SK-N-SH (cell line): ENCODE measurements around the gene AKR1D1. TPM values are rescaled to one million over a fixed set of nuclear protein-coding genes. Genes with fewer than 3 reads are reported as not detected.

Experiments
- CTCF ChIA-PET: fragments of 300-600, 350-600 bp; formaldehyde crosslinking; extraction: SDS; loops from one replicate; lab custom pipeline; 2021; lab: Yijun Ruan, JAX
- POLR2A ChIA-PET: fragments of 350-600 bp; sonication (Branson Sonifier 250); formaldehyde crosslinking; extraction: SDS; loops from one replicate; lab custom pipeline; 2020; ENCODE audit warnings: antibody characterized with exemption, inconsistent platforms; lab: Yijun Ruan, JAX
- DNase-seq: peaks from one replicate; pipeline ENCODE4 v3.0.0; 2012
- H2AFZ ChIP-seq: fragments of 200-600 bp; sonication (generic); 2 replicates; pipeline ENCODE4 v1.8.1; 2016; ENCODE audit warnings: antibody characterized with exemption, mild to moderate bottlenecking, low read depth
- H3F3A ChIP-seq: fragments of 200-600 bp; sonication (generic); replicated peaks from 2 replicates; pipeline ENCODE3; 2016; ENCODE audit warnings: antibody characterized with exemption, mild to moderate bottlenecking; ENCODE audit not compliant: insufficient read depth
- H3K27ac ChIP-seq, 2 experiments: fragments of 200-500 bp in 1 of 2; fragments of 200-600 bp in 1 of 2; sonication (Bioruptor generic) in 1 of 2; sonication (generic), shearing (Covaris generic) in 1 of 2; 2 replicates each; pipeline versions ENCODE4 v1.5.1 to v1.6.1; 2014 to 2016; ENCODE audit warnings: low read depth in 2 of 2, inconsistent platforms in 1 of 2, low read length in 1 of 2, mild to moderate bottlenecking in 1 of 2, mixed read lengths in 1 of 2
- H3K27me3 ChIP-seq: fragments of 200-600 bp; sonication (generic), shearing (Covaris generic); 2 replicates; pipeline ENCODE4 v1.6.1; 2016; ENCODE audit warnings: mixed run types; ENCODE audit not compliant: insufficient read depth
- H3K36me3 ChIP-seq, 2 experiments: fragments of 200-500 bp in 1 of 2; fragments of 200-600 bp in 1 of 2; sonication (Bioruptor generic) in 1 of 2; sonication (generic) in 1 of 2; replicated peaks in 1 of 2; 2 replicates each; pipeline versions ENCODE3 to v1.5.1; 2014 to 2016; ENCODE audit warnings: low read length in 1 of 2, mild to moderate bottlenecking in 1 of 2; ENCODE audit not compliant: insufficient read depth in 2 of 2, control insufficient read depth in 1 of 2
- H3K4me1 ChIP-seq, 2 experiments: fragments of 200-500 bp in 1 of 2; fragments of 200-600 bp in 1 of 2; sonication (Bioruptor generic) in 1 of 2; sonication (generic), shearing (Covaris generic) in 1 of 2; 2 replicates each; pipeline versions ENCODE4 v1.5.1 to v1.6.1; 2014 to 2016; ENCODE audit warnings: low read depth in 1 of 2, low read length in 1 of 2, mixed run types in 1 of 2; ENCODE audit not compliant: insufficient read depth in 2 of 2, control insufficient read depth in 1 of 2
- H3K4me2 ChIP-seq: fragments of 200-600 bp; sonication (generic), shearing (Covaris generic); 2 replicates; pipeline ENCODE4 v1.6.1; 2017; ENCODE audit warnings: mixed run types
- H3K4me3 ChIP-seq, 2 experiments: fragments of 200-500 bp in 1 of 2; fragments of 200-600 bp in 1 of 2; sonication (Bioruptor generic) in 1 of 2; sonication (generic), shearing (Covaris generic) in 1 of 2; 2 replicates each; pipeline versions ENCODE4 v1.5.1 to v1.8.1; 2014 to 2016; ENCODE audit warnings: low read depth in 2 of 2, inconsistent platforms in 1 of 2, low read length in 1 of 2, mild to moderate bottlenecking in 1 of 2, mixed read lengths in 1 of 2, moderate library complexity in 1 of 2
- H3K79me2 ChIP-seq: fragments of 200-600 bp; sonication (generic); 2 replicates; pipeline ENCODE4 v1.8.1; 2017; ENCODE audit warnings: mild to moderate bottlenecking; ENCODE audit not compliant: insufficient read depth
- H3K9ac ChIP-seq: fragments of 200-600 bp; sonication (generic); 2 replicates; pipeline ENCODE4 v1.6.1; 2017; ENCODE audit warnings: mixed run types
- H3K9me2 ChIP-seq: fragments of 200-600 bp; sonication (generic); 2 replicates; pipeline ENCODE4 v1.6.1; 2017; ENCODE audit warnings: mixed run types
- H3K9me3 ChIP-seq: fragments of 200-600 bp; sonication (generic); 2 replicates; pipeline ENCODE4 v1.6.1; 2017; ENCODE audit warnings: mixed run types, mild to moderate bottlenecking, moderate library complexity
- H4K20me1 ChIP-seq: fragments of 200-600 bp; sonication (generic); 2 replicates; pipeline ENCODE4 v1.6.1; 2017; ENCODE audit warnings: mild to moderate bottlenecking, mixed run types; ENCODE audit not compliant: insufficient read depth
- CHD2 ChIP-seq: fragments of 150-350 bp; IDR thresholded peaks from 2 replicates; pipeline ENCODE4 v1.6.1; 2018; ENCODE audit warnings: low read length; ENCODE audit not compliant: partially characterized antibody
- CTCF ChIP-seq: fragments of 200-600 bp; sonication (generic); IDR thresholded peaks from 2 replicates; pipeline ENCODE4 v1.6.1; 2017; ENCODE audit warnings: antibody characterized with exemption, mild to moderate bottlenecking, moderate library complexity
- FOSL2 ChIP-seq: IDR thresholded peaks from 2 replicates; pipeline ENCODE4 v1.4.0; 2012; ENCODE audit warnings: low read depth, mild to moderate bottlenecking, moderate library complexity, borderline replicate concordance
- FOXJ3 ChIP-seq: sonication (generic); formaldehyde crosslinking; IDR thresholded peaks from 2 replicates; pipeline ENCODE4 v1.5.1; 2020; ENCODE audit warnings: mild to moderate bottlenecking, missing genetic modification reagents
- FOXM1 ChIP-seq: IDR thresholded peaks from 2 replicates; pipeline ENCODE4 v1.4.0; 2012; ENCODE audit warnings: low read depth, mild to moderate bottlenecking
- GABPA ChIP-seq: IDR thresholded peaks from 2 replicates; pipeline ENCODE4 v1.4.0; 2012; ENCODE audit warnings: low read depth, mild to moderate bottlenecking
- JUND ChIP-seq: IDR thresholded peaks from 2 replicates; pipeline ENCODE4 v1.4.0; 2012
- MXI1 ChIP-seq: IDR thresholded peaks from 2 replicates; pipeline ENCODE4 v1.6.1; 2012; ENCODE audit warnings: mild to moderate bottlenecking, low read depth, low read length, improper control_type of control experiment
- NRF1 ChIP-seq: IDR thresholded peaks from 2 replicates; pipeline ENCODE4 v1.6.1; 2012; ENCODE audit warnings: low read depth, mild to moderate bottlenecking, low read length
- RFX5 ChIP-seq: IDR thresholded peaks from 2 replicates; pipeline ENCODE4 v1.6.1; 2012; ENCODE audit warnings: mild to moderate bottlenecking, improper control_type of control experiment, low read length
- RXRA ChIP-seq: IDR thresholded peaks from 2 replicates; pipeline ENCODE4 v1.4.0; 2012; ENCODE audit warnings: low read depth, mild to moderate bottlenecking, borderline replicate concordance
- TAF1 ChIP-seq: IDR thresholded peaks from 2 replicates; pipeline ENCODE4 v1.6.1; 2012; ENCODE audit warnings: low read depth, mild to moderate bottlenecking, low read length, moderate library complexity, borderline replicate concordance
- TCF12 ChIP-seq: IDR thresholded peaks from 2 replicates; pipeline ENCODE4 v1.4.0; 2012
- TEAD4 ChIP-seq: IDR thresholded peaks from 2 replicates; pipeline ENCODE4 v1.4.0; 2012; ENCODE audit warnings: mild to moderate bottlenecking, borderline replicate concordance; ENCODE audit not compliant: insufficient read depth
- USF2 ChIP-seq: fragments of 150-350 bp; IDR thresholded peaks from 2 replicates; pipeline ENCODE4 v1.6.1; 2017; ENCODE audit warnings: antibody characterized with exemption, low read length, low read depth, borderline replicate concordance
- YY1 ChIP-seq: IDR thresholded peaks from 2 replicates; pipeline ENCODE4 v1.4.0; 2012; ENCODE audit warnings: low read depth, mild to moderate bottlenecking
- WGBS: methylation state at CpG from one replicate; pipeline ENCODE4 v1.1.6; 2017; ENCODE audit warnings: low lambda C conversion rate; 5-methylcytosine and 5-hydroxymethylcytosine counted together
- polyA plus RNA-seq, 3 experiments: library from polyadenylated mRNA; depleted of rRNA; stranded (reverse); fragments of >200 nt; gene quantifications; 2 replicates each; pipeline ENCODE4 v1.2.3, GENCODE V29; 2012
- TF ChIP-seq, protein P1 (sequence below): IDR thresholded peaks from 2 replicates; pipeline ENCODE4 v1.4.0; 2012; ENCODE audit warnings: low read depth, borderline replicate concordance
- TF ChIP-seq, protein P2 (sequence below): fragments of 150-350 bp; IDR thresholded peaks from 2 replicates; pipeline ENCODE4 v1.6.1; 2016; ENCODE audit warnings: mild to moderate bottlenecking, low read depth, low read length
- TF ChIP-seq, protein P3 (sequence below): IDR thresholded peaks from 2 replicates; pipeline ENCODE4 v1.6.1; 2012; ENCODE audit warnings: mild to moderate bottlenecking, low read depth, low read length, moderate library complexity
- TF ChIP-seq, protein P4 (sequence below): IDR thresholded peaks from 2 replicates; pipeline ENCODE4; 2012

AKR1D1 gene
- polyA plus RNA-seq, 1 of the 3 experiments (the other 2 are of a cell fraction), result not detected

GRCh38 chr7:138144958-138145357 is 68.7 kb downstream of the AKR1D1 start:
- Histone ChIP-seq H3K4me3 (no peak overlapping the region), H3K79me2 (no peaks in the 10 kb centered on the region), H3K4me2 (no peak overlapping the region), H3K9me2 (no peaks in the 10 kb centered on the region), H3K9ac (no peak overlapping the region), H3K36me3 (no peaks in the 10 kb centered on the region), H4K20me1 (no peaks in the 10 kb centered on the region), H3K27ac (no peak overlapping the region), H3K27me3 (no peaks in the 10 kb centered on the region), H3K4me1 (peaks cover 0 to 7% of the 10 kb centered on the region in 2 experiments; a peak in 2 of 4 replicates), H3K9me3 (peaks cover 6% of the 10 kb centered on the region; the same call in 1 of the 2 replicates), H3F3A (no peaks in the 10 kb centered on the region), H2AFZ (no peak overlapping the region)
- ChIA-PET CTCF (interaction anchor here (1.0 to 1.3 kb wide), 2 partner anchors 16 to 489 kb away, joined by 3 to 4 read pairs; no protein-coding TSS in a partner anchor), POLR2A (no interaction called here)
- DNase-seq, result no peak
- TF ChIP-seq CHD2 (no peak), NRF1 (no peak), YY1 (no peak), FOSL2 (no peak), MXI1 (no peak), RXRA (no peak), USF2 (no peak), GABPA (no peak), TAF1 (no peak), TEAD4 (no peak), FOXJ3 (CRISPR knock-in tag) (no peak), CTCF (no peak), TCF12 (no peak), FOXM1 (no peak), JUND (no peak), RFX5 (no peak)
- TF ChIP-seq, protein P1, sequence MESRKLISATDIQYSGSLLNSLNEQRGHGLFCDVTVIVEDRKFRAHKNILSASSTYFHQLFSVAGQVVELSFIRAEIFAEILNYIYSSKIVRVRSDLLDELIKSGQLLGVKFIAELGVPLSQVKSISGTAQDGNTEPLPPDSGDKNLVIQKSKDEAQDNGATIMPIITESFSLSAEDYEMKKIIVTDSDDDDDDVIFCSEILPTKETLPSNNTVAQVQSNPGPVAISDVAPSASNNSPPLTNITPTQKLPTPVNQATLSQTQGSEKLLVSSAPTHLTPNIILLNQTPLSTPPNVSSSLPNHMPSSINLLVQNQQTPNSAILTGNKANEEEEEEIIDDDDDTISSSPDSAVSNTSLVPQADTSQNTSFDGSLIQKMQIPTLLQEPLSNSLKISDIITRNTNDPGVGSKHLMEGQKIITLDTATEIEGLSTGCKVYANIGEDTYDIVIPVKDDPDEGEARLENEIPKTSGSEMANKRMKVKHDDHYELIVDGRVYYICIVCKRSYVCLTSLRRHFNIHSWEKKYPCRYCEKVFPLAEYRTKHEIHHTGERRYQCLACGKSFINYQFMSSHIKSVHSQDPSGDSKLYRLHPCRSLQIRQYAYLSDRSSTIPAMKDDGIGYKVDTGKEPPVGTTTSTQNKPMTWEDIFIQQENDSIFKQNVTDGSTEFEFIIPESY, result no peak
- TF ChIP-seq, protein P2, sequence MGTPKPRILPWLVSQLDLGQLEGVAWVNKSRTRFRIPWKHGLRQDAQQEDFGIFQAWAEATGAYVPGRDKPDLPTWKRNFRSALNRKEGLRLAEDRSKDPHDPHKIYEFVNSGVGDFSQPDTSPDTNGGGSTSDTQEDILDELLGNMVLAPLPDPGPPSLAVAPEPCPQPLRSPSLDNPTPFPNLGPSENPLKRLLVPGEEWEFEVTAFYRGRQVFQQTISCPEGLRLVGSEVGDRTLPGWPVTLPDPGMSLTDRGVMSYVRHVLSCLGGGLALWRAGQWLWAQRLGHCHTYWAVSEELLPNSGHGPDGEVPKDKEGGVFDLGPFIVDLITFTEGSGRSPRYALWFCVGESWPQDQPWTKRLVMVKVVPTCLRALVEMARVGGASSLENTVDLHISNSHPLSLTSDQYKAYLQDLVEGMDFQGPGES, result no peak
- TF ChIP-seq, protein P3, sequence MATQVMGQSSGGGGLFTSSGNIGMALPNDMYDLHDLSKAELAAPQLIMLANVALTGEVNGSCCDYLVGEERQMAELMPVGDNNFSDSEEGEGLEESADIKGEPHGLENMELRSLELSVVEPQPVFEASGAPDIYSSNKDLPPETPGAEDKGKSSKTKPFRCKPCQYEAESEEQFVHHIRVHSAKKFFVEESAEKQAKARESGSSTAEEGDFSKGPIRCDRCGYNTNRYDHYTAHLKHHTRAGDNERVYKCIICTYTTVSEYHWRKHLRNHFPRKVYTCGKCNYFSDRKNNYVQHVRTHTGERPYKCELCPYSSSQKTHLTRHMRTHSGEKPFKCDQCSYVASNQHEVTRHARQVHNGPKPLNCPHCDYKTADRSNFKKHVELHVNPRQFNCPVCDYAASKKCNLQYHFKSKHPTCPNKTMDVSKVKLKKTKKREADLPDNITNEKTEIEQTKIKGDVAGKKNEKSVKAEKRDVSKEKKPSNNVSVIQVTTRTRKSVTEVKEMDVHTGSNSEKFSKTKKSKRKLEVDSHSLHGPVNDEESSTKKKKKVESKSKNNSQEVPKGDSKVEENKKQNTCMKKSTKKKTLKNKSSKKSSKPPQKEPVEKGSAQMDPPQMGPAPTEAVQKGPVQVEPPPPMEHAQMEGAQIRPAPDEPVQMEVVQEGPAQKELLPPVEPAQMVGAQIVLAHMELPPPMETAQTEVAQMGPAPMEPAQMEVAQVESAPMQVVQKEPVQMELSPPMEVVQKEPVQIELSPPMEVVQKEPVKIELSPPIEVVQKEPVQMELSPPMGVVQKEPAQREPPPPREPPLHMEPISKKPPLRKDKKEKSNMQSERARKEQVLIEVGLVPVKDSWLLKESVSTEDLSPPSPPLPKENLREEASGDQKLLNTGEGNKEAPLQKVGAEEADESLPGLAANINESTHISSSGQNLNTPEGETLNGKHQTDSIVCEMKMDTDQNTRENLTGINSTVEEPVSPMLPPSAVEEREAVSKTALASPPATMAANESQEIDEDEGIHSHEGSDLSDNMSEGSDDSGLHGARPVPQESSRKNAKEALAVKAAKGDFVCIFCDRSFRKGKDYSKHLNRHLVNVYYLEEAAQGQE, result no peak
- TF ChIP-seq, protein P4, sequence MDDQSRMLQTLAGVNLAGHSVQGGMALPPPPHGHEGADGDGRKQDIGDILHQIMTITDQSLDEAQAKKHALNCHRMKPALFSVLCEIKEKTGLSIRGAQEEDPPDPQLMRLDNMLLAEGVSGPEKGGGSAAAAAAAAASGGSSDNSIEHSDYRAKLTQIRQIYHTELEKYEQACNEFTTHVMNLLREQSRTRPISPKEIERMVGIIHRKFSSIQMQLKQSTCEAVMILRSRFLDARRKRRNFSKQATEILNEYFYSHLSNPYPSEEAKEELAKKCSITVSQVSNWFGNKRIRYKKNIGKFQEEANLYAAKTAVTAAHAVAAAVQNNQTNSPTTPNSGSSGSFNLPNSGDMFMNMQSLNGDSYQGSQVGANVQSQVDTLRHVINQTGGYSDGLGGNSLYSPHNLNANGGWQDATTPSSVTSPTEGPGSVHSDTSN, result no peak
- 35% methylated on average over 2 of the region's 2 CpGs for WGBS
